HEK293 (cell line): ENCODE results near the gene C1orf216.

Experiments
- CTCF ChIA-PET: fragments of 350-600 bp; formaldehyde crosslinking; extraction: SDS; loops from one replicate; lab custom pipeline; 2021; ENCODE audit warnings: antibody characterized with exemption; lab: Yijun Ruan, JAX
- POLR2A ChIA-PET: fragments of 300-600 bp; formaldehyde crosslinking; extraction: SDS; loops from one replicate; lab custom pipeline; 2020; ENCODE audit warnings: antibody characterized with exemption, inconsistent platforms; lab: Yijun Ruan, JAX
- H3K27ac ChIP-seq: fragments of 200-500 bp; sonication (Bioruptor generic); 2 replicates; pipeline ENCODE4 v1.5.1; 2014; ENCODE audit warnings: low read depth, low read length, control low read depth, inconsistent platforms; ENCODE audit errors: extremely low read depth
- H3K36me3 ChIP-seq, 2 experiments: fragments of 200-500 bp in 1 of 2; sonication (Bioruptor generic) in 1 of 2; 1 replicate in 1 of 2; 2 replicates in 1 of 2; pipeline ENCODE4 v1.5.1; 2014 to 2017; ENCODE audit warnings: inconsistent platforms in 2 of 2, low read length in 2 of 2; ENCODE audit not compliant: control insufficient read depth in 2 of 2, insufficient read depth in 1 of 2
- H3K4me1 ChIP-seq: fragments of 200-500 bp; sonication (Bioruptor generic); 2 replicates; pipeline ENCODE4 v1.5.1; 2014; ENCODE audit warnings: mild to moderate bottlenecking, low read length, inconsistent platforms; ENCODE audit not compliant: control insufficient read depth, insufficient read depth
- H3K4me3 ChIP-seq: 2 replicates; pipeline ENCODE4 v1.5.1; 2011; ENCODE audit warnings: low read depth, mild to moderate bottlenecking, control low read depth, low read length, moderate library complexity
- H3K9me3 ChIP-seq: fragments of 200-500 bp; sonication (Bioruptor generic); 2 replicates; pipeline ENCODE4 v1.5.1; 2014; ENCODE audit warnings: low read depth, low read length, inconsistent platforms; ENCODE audit not compliant: control insufficient read depth, insufficient read depth
- GLI4 ChIP-seq: fragments of 450-650 bp; formaldehyde crosslinking; IDR thresholded peaks from 2 replicates; pipeline ENCODE4 v1.5.1; 2016; ENCODE audit warnings: missing biosample characterization, missing genetic modification characterization
- SCRT1 ChIP-seq: fragments of 450-650 bp; formaldehyde crosslinking; IDR thresholded peaks from 2 replicates; pipeline ENCODE4 v1.5.1; 2016; ENCODE audit warnings: missing biosample characterization, missing genetic modification characterization, borderline replicate concordance
- SCRT2 ChIP-seq: fragments of 450-650 bp; formaldehyde crosslinking; IDR thresholded peaks from 2 replicates; pipeline ENCODE4 v1.5.1; 2016; ENCODE audit warnings: missing biosample characterization, missing genetic modification characterization
- SP7 ChIP-seq: fragments of 450-650 bp; formaldehyde crosslinking; IDR thresholded peaks from 2 replicates; pipeline ENCODE4 v1.5.1; 2016; ENCODE audit warnings: missing biosample characterization, missing genetic modification characterization
- ZBTB20 ChIP-seq: fragments of 450-650 bp; formaldehyde crosslinking; IDR thresholded peaks from 2 replicates; pipeline ENCODE4 v1.5.1; 2016; ENCODE audit warnings: missing biosample characterization, missing genetic modification characterization
- ZBTB44 ChIP-seq: fragments of 450-650 bp; IDR thresholded peaks from 2 replicates; pipeline ENCODE4 v1.5.1; 2018; ENCODE audit warnings: missing biosample characterization, mild to moderate bottlenecking, missing genetic modification characterization
- ZFP3 ChIP-seq: fragments of 450-650 bp; formaldehyde crosslinking; IDR thresholded peaks from 2 replicates; pipeline ENCODE4 v1.5.1; 2016; ENCODE audit warnings: low read depth, missing biosample characterization, missing genetic modification characterization
- ZNF138 ChIP-seq: fragments of 450-650 bp; formaldehyde crosslinking; IDR thresholded peaks from 2 replicates; pipeline ENCODE4 v1.5.1; 2016; ENCODE audit warnings: missing biosample characterization, missing genetic modification characterization, borderline replicate concordance
- ZNF155 ChIP-seq: fragments of 450-650 bp; formaldehyde crosslinking; IDR thresholded peaks from 2 replicates; pipeline ENCODE4 v1.5.1; 2016; ENCODE audit warnings: missing biosample characterization, missing genetic modification characterization
- ZNF175 ChIP-seq: fragments of 450-650 bp; formaldehyde crosslinking; IDR thresholded peaks from 2 replicates; pipeline ENCODE4 v1.5.1; 2016; ENCODE audit warnings: missing biosample characterization, missing genetic modification characterization
- ZNF292 ChIP-seq: fragments of 450-650 bp; formaldehyde crosslinking; IDR thresholded peaks from 2 replicates; pipeline ENCODE4 v1.5.1; 2016; ENCODE audit warnings: low read depth, missing biosample characterization, missing genetic modification characterization, borderline replicate concordance
- ZNF366 ChIP-seq: fragments of 450-650 bp; formaldehyde crosslinking; conservative IDR thresholded peaks from 2 replicates; pipeline ENCODE4 v1.5.1; 2016; ENCODE audit warnings: missing biosample characterization, missing genetic modification characterization
- ZNF514 ChIP-seq: fragments of 450-650 bp; formaldehyde crosslinking; IDR thresholded peaks from 2 replicates; pipeline ENCODE4 v1.5.1; 2016; ENCODE audit warnings: missing biosample characterization, missing genetic modification characterization
- ZNF558 ChIP-seq: fragments of 450-650 bp; formaldehyde crosslinking; IDR thresholded peaks from 2 replicates; pipeline ENCODE4 v1.5.1; 2016; ENCODE audit warnings: missing biosample characterization, missing genetic modification characterization
- ZNF585B ChIP-seq: fragments of 450-650 bp; formaldehyde crosslinking; IDR thresholded peaks from 2 replicates; pipeline ENCODE4 v1.5.1; 2016; ENCODE audit warnings: missing biosample characterization, missing genetic modification characterization
- ZNF654 ChIP-seq: fragments of 450-650 bp; formaldehyde crosslinking; IDR thresholded peaks from 2 replicates; pipeline ENCODE4 v1.5.1; 2016; ENCODE audit warnings: low read depth, missing biosample characterization, missing genetic modification characterization
- ZNF692 ChIP-seq: fragments of 450-650 bp; formaldehyde crosslinking; IDR thresholded peaks from 2 replicates; pipeline ENCODE4 v1.5.1; 2016; ENCODE audit warnings: missing biosample characterization, missing genetic modification characterization
- TF ChIP-seq, protein P1 (sequence below): IDR thresholded peaks from 2 replicates; pipeline ENCODE4 v1.6.1; 2011; ENCODE audit warnings: mild to moderate bottlenecking, low read depth, low read length, borderline replicate concordance
- TF ChIP-seq, protein P2 (sequence below): fragments of 450-650 bp; formaldehyde crosslinking; IDR thresholded peaks from 2 replicates; pipeline ENCODE4 v1.5.1; 2016; ENCODE audit warnings: missing biosample characterization, missing genetic modification characterization

C1orf216 gene

DNA sequence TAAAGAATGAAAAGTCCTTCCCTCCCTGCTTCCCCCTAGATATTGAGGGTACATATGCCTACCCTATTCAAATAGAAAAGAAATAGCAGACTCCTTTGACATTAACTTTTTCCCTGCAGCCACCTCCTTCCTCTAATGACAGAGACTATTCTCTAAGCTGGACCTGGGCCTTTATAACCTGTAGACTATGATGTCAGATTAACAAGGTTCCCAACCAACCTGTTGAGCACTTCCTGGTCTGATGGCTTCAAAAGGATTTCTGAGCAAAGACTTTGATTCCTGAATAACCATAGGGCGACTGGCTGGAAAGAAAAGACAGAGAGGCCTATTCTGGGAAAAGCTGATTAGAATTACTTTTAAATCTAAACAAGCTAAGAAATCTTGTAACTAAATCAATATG lies 18.4 kb upstream of the C1orf216 start:
- Histone ChIP-seq H3K9me3 (no peaks in the 10 kb centered on the region), H3K4me1 (no peaks in the 10 kb centered on the region), H3K36me3 (peaks cover 66 to 95% of the 10 kb centered on the region in 2 experiments), H3K27ac (no peak overlapping the region), H3K4me3 (no peak overlapping the region)
- ChIA-PET POLR2A (interaction anchor here (0.6 to 2.2 kb wide), 2 partner anchors 33 to 1958 kb away, joined by 4 to 9 read pairs; partner anchors contain the start of gene CLSPN), CTCF (interaction anchor here (0.6 to 3.2 kb wide), 6 partner anchors 9 to 166 kb away, joined by 3 to 31 read pairs (median 4); no protein-coding TSS in a partner anchor)
- TF ChIP-seq SCRT2 (peak; percentile 90), SCRT1 (peak; percentile 90)
- TF ChIP-seq, protein P1, sequence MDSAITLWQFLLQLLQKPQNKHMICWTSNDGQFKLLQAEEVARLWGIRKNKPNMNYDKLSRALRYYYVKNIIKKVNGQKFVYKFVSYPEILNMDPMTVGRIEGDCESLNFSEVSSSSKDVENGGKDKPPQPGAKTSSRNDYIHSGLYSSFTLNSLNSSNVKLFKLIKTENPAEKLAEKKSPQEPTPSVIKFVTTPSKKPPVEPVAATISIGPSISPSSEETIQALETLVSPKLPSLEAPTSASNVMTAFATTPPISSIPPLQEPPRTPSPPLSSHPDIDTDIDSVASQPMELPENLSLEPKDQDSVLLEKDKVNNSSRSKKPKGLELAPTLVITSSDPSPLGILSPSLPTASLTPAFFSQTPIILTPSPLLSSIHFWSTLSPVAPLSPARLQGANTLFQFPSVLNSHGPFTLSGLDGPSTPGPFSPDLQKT = no peak

- Histone ChIP-seq H3K4me1 (no peaks in the 10 kb centered on the region), H3K27ac (0 out of 2 replicates have a peak overlapping the region, but pooled peaks have one; percentile 11), H3K9me3 (no peaks in the 10 kb centered on the region), H3K36me3 (peaks cover 4 to 82% of the 10 kb centered on the region in 2 experiments; a peak in 2 of 3 replicates), H3K4me3 (no peak overlapping the region)
- ChIA-PET POLR2A (interaction anchor here (1.7 kb wide), 1 partner anchor 42 kb away, joined by 8 read pairs; the partner anchor contains the start of gene CLSPN), CTCF (interaction anchor here (0.6 to 7.2 kb wide), 43 partner anchors 10 to 804 kb away, joined by 3 to 88 read pairs (median 5); partner anchors contain the start of genes CLSPN, KIAA0319L, NCDN and TFAP2E)
- TF ChIP-seq, protein P2, sequence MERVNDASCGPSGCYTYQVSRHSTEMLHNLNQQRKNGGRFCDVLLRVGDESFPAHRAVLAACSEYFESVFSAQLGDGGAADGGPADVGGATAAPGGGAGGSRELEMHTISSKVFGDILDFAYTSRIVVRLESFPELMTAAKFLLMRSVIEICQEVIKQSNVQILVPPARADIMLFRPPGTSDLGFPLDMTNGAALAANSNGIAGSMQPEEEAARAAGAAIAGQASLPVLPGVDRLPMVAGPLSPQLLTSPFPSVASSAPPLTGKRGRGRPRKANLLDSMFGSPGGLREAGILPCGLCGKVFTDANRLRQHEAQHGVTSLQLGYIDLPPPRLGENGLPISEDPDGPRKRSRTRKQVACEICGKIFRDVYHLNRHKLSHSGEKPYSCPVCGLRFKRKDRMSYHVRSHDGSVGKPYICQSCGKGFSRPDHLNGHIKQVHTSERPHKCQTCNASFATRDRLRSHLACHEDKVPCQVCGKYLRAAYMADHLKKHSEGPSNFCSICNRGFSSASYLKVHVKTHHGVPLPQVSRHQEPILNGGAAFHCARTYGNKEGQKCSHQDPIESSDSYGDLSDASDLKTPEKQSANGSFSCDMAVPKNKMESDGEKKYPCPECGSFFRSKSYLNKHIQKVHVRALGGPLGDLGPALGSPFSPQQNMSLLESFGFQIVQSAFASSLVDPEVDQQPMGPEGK (tag by site-specific recombination) = no peak
- TF ChIP-seq GLI4 (no peak), ZNF155 (tag by site-specific recombination) (no peak), ZNF514 (no peak), ZNF585B (tag by site-specific recombination) (no peak), ZNF138 (tag by site-specific recombination) (no peak), ZNF558 (tag by site-specific recombination) (no peak), ZNF366 (tag by site-specific recombination) (no peak), ZFP3 (no peak), SP7 (tag by site-specific recombination) (no peak), ZNF292 (no peak), ZBTB20 (tag by site-specific recombination) (no peak), ZBTB44 (no peak), ZNF654 (tag by site-specific recombination) (no peak), ZNF692 (no peak), ZNF175 (tag by site-specific recombination) (no peak)
Measured at GRCh38 chr1:35727434-35728040, 8.9 kb upstream of the C1orf216 start.
